Activated T-helper 1 cell treated with anti-CD3 and anti-CD28 coated beads, Interleukin-12 subunit alpha, Interleukin-12 subunit beta, Interleukin-2, Interleukin-4 antibody, amounts not matched to agents 30 ng/mL and 10 ng/mL and 1 ng/mL, durations not matched to agents 14 hours and 24 hours and 36 hours (primary cell): ENCODE measurements around the gene SLC6A19. TPM values are rescaled to one million over a fixed set of nuclear protein-coding genes. Genes with fewer than 3 reads are reported as not detected.

Experiments
- total RNA-seq: library from RNA; stranded (reverse); gene quantifications from 2 replicates; pipeline ENCODE4 v1.2.3, GENCODE V29; 2022

SLC6A19 gene
- total RNA-seq, 1 donor from 2014 or later: not detected

Other genes with a start within 250 kb of the SLC6A19 start
- 2.9 and 3.2 TPM in 2 replicates for gene NKD2, start 192.8 kb upstream of the SLC6A19 start, total RNA-seq
- gene SLC12A7, start 89.5 kb upstream of the SLC6A19 start, total RNA-seq: 24.4 and 26.6 TPM in 2 replicates
- gene SLC6A18, start 23.8 kb downstream of the SLC6A19 start, total RNA-seq: not detected in 2 replicates
- gene TERT, start 93.5 kb downstream of the SLC6A19 start, total RNA-seq: 12.3 and 12.5 TPM in 2 replicates
- 132 and 133 TPM in 2 replicates for gene CLPTM1L, start 143.5 kb downstream of the SLC6A19 start, total RNA-seq
- not detected in 2 replicates for gene SLC6A3, start 243.8 kb downstream of the SLC6A19 start, total RNA-seq